CD4-positive, CD25-positive, alpha-beta regulatory T cell (primary cell): ENCODE measurements around the gene RBM33. TPM values are rescaled to one million over a fixed set of nuclear protein-coding genes. Genes with fewer than 3 reads are reported as not detected.

Experiments used
- ATAC-seq, 2 donors: fragments of 150-1000 bp; cut with Tn5 transposase; one replicate each; pipeline ENCODE4 v1.10.0; 2021; ENCODE audit warnings: low read depth in 2 of 2, moderate number of reproducible peaks in 2 of 2, moderate library complexity in 1 of 2
- DNase-seq, 3 donors: peaks; one replicate each; pipeline versions ENCODE4 v3.0.0 to v3.0.0-alpha.2; 2012 to 2022; ENCODE audit warnings: mixed read lengths in 1 of 3
- H3K27ac ChIP-seq: one replicate; pipeline ENCODE4 v1.7.0; 2013; ENCODE audit warnings: mild to moderate bottlenecking, low read length; ENCODE audit not compliant: insufficient read depth, poor library complexity, severe bottlenecking
- H3K27me3 ChIP-seq: one replicate; pipeline ENCODE4 v1.7.0; 2013; ENCODE audit warnings: low read length; ENCODE audit not compliant: control insufficient read depth, insufficient read depth
- H3K36me3 ChIP-seq: one replicate; pipeline ENCODE4 v1.7.0; 2013; ENCODE audit warnings: mild to moderate bottlenecking, low read length, moderate library complexity; ENCODE audit not compliant: control insufficient read depth, insufficient read depth
- H3K4me1 ChIP-seq: 2 replicates; pipeline ENCODE4 v1.7.0; 2013; ENCODE audit warnings: mild to moderate bottlenecking, low read length; ENCODE audit not compliant: insufficient read depth, control insufficient read depth, poor library complexity, severe bottlenecking
- H3K4me3 ChIP-seq: one replicate; pipeline ENCODE4 v1.7.0; 2013; ENCODE audit warnings: low read depth, mild to moderate bottlenecking, low read length, moderate library complexity
- H3K9me3 ChIP-seq, 2 experiments: 1 replicate in 1 of 2; 2 replicates in 1 of 2; pipeline ENCODE4 v1.7.0; 2013; ENCODE audit warnings: low read length in 2 of 2, mild to moderate bottlenecking in 1 of 2, moderate library complexity in 1 of 2; ENCODE audit not compliant: control insufficient read depth in 2 of 2
- H3K27ac Mint-ChIP-seq, 3 donors: one replicate each; pipeline ENCODE4 v1.8.0; 2020 to 2022; ENCODE audit warnings: mild to moderate bottlenecking in 3 of 3, mixed read lengths in 3 of 3, moderate library complexity in 2 of 3
- H3K27me3 Mint-ChIP-seq: one replicate; pipeline ENCODE4 v1.8.0; 2022; ENCODE audit warnings: mild to moderate bottlenecking, mixed read lengths
- H3K36me3 Mint-ChIP-seq: one replicate; pipeline ENCODE4 v1.8.0; 2020; ENCODE audit warnings: mixed read lengths
- H3K4me1 Mint-ChIP-seq, 4 donors: one replicate each; pipeline ENCODE4 v1.8.0; 2020 to 2022; ENCODE audit warnings: mixed read lengths in 4 of 4, mild to moderate bottlenecking in 1 of 4
- H3K4me3 Mint-ChIP-seq, 4 donors: one replicate each; pipeline ENCODE4 v1.8.0; 2020 to 2022; ENCODE audit warnings: mild to moderate bottlenecking in 4 of 4, mixed read lengths in 4 of 4, moderate library complexity in 3 of 4
- H3K9me3 Mint-ChIP-seq, 7 donors: one replicate each; pipeline ENCODE4 v1.8.0; 2020 to 2022; ENCODE audit warnings: mixed read lengths in 7 of 7, mild to moderate bottlenecking in 3 of 7, moderate library complexity in 2 of 7
- polyA plus RNA-seq, 4 donors: library from polyadenylated mRNA; unstranded; fragments of 300-500 nt; fragmentation: Illumina TruSeq; gene quantifications; one replicate each; pipeline ENCODE4 v1.2.3, GENCODE V29; 2021
- total RNA-seq: library from RNA; stranded (reverse); gene quantifications from one replicate; pipeline ENCODE4 v1.2.3, GENCODE V29; 2022

RBM33 gene
- total and polyA plus RNA-seq, 5 donors from 2014 or later: 33.5 to 196 (median 36.8) TPM

DNA sequence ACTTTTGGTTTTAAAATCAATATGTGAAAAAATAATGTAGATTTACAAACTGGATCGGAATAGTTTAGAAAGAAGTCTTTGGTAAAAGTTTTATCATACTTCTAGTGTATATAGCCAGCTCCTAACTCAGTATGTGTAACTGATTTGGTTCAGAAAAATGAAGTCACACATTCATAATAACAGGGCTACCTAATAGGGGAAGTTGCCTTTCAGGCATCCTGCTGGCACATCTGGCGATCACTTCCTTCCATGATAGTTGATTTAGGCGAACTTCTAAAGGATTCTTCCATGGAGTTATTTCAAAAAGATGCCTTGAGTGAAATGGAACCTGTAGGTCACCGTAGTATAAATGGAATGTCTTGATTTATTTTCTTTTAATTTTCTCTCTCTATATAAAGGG lies 98.7 kb downstream of the RBM33 start:
- Histone ChIP-seq H3K4me1 (no peaks in the 10 kb centered on the region), H3K4me3 (no peak overlapping the region), H3K36me3 (peaks cover 92% of the 10 kb centered on the region), H3K9me3 (no peaks in the 10 kb centered on the region), H3K27me3 (no peaks in the 10 kb centered on the region), H3K27ac (no peak overlapping the region)
- H3K9me3 Mint-ChIP-seq: peaks cover 0 to 2% (median 0%) of the 10 kb centered on the region in 7 donors
- H3K27ac Mint-ChIP-seq: no peak overlapping the region
- peaks cover 78% of the 10 kb centered on the region for H3K36me3 Mint-ChIP-seq
- H3K4me3 Mint-ChIP-seq: no peak overlapping the region
- peaks cover 11 to 45% (median 17%) of the 10 kb centered on the region in 4 donors for H3K4me1 Mint-ChIP-seq
- DNase-seq (no peak), ATAC-seq (no peak)
- no peaks in the 10 kb centered on the region for H3K27me3 Mint-ChIP-seq

DNA sequence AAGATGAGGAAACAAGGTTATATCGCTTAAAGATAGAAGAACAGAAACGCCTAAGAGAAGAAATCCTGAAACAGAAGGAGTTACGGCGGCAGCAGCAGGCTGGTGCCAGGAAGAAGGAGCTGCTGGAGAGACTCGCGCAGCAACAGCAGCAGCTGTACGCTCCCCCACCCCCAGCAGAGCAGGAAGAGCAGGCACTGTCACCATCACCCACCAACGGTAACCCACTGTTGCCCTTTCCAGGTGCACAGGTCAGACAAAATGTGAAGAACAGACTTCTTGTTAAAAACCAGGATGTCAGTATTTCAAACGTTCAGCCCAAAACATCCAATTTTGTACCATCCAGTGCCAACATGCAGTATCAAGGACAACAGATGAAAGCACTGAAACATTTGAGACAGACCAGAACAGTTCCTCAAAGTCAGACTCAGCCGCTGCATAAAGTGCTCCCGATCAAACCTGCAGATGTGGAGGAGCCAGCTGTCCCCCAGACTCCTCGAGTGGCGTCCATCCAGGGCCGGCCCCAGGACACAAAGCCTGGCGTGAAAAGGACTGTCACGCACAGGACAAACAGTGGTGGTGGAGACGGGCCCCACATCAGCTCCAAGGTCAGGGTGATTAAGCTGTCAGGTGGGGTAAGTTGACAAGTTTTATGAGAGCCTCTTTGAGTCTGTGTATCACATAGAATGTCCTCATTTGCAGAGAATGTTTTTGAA lies 100.7 kb downstream of the RBM33 start:
- peaks cover 6% of the 10 kb centered on the region for H3K4me1 ChIP-seq
- Mint-ChIP-seq H3K36me3 (peaks cover 75% of the 10 kb centered on the region), H3K27me3 (no peaks in the 10 kb centered on the region), H3K4me1 (peaks cover 15 to 52% (median 25%) of the 10 kb centered on the region in 4 donors), H3K27ac (peak overlapping the region in 2 of 3 donors; percentile 33 to 66), H3K9me3 (peaks cover 0 to 2% (median 0%) of the 10 kb centered on the region in 7 donors), H3K4me3 (no peak overlapping the region)
- H3K4me3 ChIP-seq: no peak overlapping the region
- DNase-seq: no peak
- H3K27ac ChIP-seq: no peak overlapping the region
- H3K9me3 ChIP-seq: no peaks in the 10 kb centered on the region
- H3K36me3 ChIP-seq: peaks cover 84% of the 10 kb centered on the region
- ATAC-seq: no peak
- no peaks in the 10 kb centered on the region for H3K27me3 ChIP-seq

DNA sequence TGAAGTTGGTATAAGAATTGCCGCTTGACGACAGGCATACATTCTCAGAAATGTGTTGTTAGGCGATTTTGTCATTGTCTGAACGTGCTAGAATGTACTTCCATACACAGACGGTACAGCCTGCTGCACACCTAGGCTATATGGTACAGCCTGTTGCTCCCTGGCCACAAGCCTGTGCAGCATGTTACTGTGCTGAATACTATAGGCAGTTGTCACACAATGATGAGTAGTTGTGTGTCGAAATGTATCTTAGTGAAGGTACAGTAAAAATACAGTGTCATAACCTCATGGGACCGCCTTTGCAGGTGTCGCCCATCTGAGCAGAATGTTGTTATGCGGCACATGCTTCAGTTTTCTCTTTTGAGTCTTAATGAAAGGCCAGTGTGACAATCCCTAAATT lies 101.3 kb downstream of the RBM33 start:
- H3K9me3 ChIP-seq: no peaks in the 10 kb centered on the region
- no peak overlapping the region for H3K4me3 Mint-ChIP-seq
- H3K4me1 Mint-ChIP-seq: peaks cover 15 to 54% (median 26%) of the 10 kb centered on the region in 4 donors
- H3K4me1 ChIP-seq: peaks cover 6% of the 10 kb centered on the region
- peak overlapping the region in 2 of 3 donors; percentile 1 to 66 for H3K27ac Mint-ChIP-seq
- peaks cover 69% of the 10 kb centered on the region for H3K36me3 Mint-ChIP-seq
- DNase-seq (no peak), ATAC-seq (no peak)
- H3K27ac ChIP-seq: no peak overlapping the region
- no peaks in the 10 kb centered on the region for H3K27me3 ChIP-seq
- H3K27me3 Mint-ChIP-seq: no peaks in the 10 kb centered on the region
- H3K36me3 ChIP-seq: peaks cover 78% of the 10 kb centered on the region
- no peak overlapping the region for H3K4me3 ChIP-seq
- peaks cover 0 to 2% (median 0%) of the 10 kb centered on the region in 7 donors for H3K9me3 Mint-ChIP-seq

DNA sequence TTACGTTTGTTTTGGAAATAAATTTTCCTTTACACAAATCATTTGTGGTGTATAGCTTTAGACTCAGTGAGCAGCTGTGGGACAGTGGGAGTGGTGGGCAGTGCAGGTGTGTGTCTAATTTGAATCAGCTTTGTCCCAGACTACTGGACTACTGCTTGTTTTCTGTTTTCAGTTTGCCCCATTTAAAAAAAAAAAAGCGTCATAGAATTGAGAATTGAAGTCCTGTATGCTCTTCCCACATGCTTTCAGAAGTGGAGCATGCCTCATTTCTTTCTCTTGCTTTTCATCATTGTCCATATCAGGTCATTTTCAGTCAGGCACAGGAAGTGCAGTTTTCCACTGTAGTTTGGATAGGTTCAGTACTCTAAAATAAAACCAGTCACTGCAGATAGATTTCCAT lies 101.7 kb downstream of the RBM33 start:
- no peaks in the 10 kb centered on the region for H3K9me3 ChIP-seq
- Mint-ChIP-seq H3K4me3 (no peak overlapping the region), H3K9me3 (peaks cover 0 to 2% (median 0%) of the 10 kb centered on the region in 7 donors), H3K27ac (peak overlapping the region in 1 of 3 donors; percentile 1), H3K4me1 (peaks cover 15 to 56% (median 27%) of the 10 kb centered on the region in 4 donors), H3K27me3 (no peaks in the 10 kb centered on the region), H3K36me3 (peaks cover 67% of the 10 kb centered on the region)
- no peaks in the 10 kb centered on the region for H3K27me3 ChIP-seq
- no peak overlapping the region for H3K4me3 ChIP-seq
- no peak overlapping the region for H3K27ac ChIP-seq
- H3K36me3 ChIP-seq: peaks cover 74% of the 10 kb centered on the region
- H3K4me1 ChIP-seq: peaks cover 6% of the 10 kb centered on the region
- no peak for ATAC-seq
- DNase-seq: no peak

DNA sequence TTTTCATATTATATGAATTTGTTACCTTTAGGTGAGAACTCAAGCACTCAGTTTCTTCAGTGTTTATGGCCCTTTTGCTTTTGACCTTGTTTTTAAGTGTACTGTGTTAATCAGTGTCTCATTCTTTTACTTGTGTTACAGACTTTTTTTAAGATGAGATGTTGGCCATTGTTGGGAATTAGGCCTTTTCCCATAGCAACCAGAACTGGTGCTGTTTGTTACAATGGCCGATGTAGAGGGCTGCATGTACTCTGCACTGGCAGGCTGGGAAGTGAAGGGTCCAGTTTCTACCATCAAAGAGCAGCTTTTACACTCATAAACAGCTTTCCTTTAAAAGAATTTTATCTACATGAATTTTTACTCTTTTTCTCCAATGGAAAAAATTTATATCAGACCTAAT lies 102.7 kb downstream of the RBM33 start:
- Mint-ChIP-seq H3K36me3 (peaks cover 57% of the 10 kb centered on the region), H3K4me1 (peaks cover 15 to 66% (median 36%) of the 10 kb centered on the region in 4 donors), H3K9me3 (peaks cover 0 to 2% (median 0%) of the 10 kb centered on the region in 7 donors), H3K27me3 (no peaks in the 10 kb centered on the region), H3K4me3 (peak overlapping the region in 1 of 4 donors; percentile 70), H3K27ac (peak overlapping the region in 1 of 3 donors; percentile 66)
- peaks cover 6% of the 10 kb centered on the region for H3K4me1 ChIP-seq
- peaks cover 67% of the 10 kb centered on the region for H3K36me3 ChIP-seq
- no peaks in the 10 kb centered on the region for H3K9me3 ChIP-seq
- H3K27me3 ChIP-seq: no peaks in the 10 kb centered on the region
- H3K4me3 ChIP-seq: no peak overlapping the region
- no peak overlapping the region for H3K27ac ChIP-seq
- no peak for ATAC-seq
- DNase-seq: no peak

DNA sequence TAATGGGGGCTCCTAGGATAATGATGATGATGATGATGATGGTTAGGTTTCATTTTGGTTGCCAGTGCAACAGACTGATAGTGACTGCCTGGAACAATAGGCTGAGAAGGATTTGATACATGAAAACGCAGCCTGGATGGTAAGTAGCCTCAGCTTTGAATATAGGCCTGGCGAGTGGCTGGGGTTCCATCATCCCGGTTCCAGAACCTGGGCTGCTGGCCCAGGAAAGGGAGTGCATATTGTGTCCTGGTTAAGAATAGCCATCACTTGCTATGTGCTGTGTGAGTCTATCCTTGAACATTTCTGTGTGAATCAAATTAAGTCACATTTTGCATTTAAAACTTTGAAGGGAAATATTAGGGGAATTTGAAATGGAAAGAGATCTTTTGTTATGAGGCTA lies 105.1 kb downstream of the RBM33 start:
- peak overlapping the region in 1 of 3 donors; percentile 11 for H3K27ac Mint-ChIP-seq
- H3K27ac ChIP-seq: no peak overlapping the region
- DNase-seq (no peak), ATAC-seq (no peak)
- peak overlapping the region in 1 of 4 donors; percentile 17 for H3K4me3 Mint-ChIP-seq
- H3K9me3 ChIP-seq: no peaks in the 10 kb centered on the region
- H3K27me3 ChIP-seq: no peaks in the 10 kb centered on the region
- H3K36me3 ChIP-seq: peaks cover 49% of the 10 kb centered on the region
- no peaks in the 10 kb centered on the region for H3K27me3 Mint-ChIP-seq
- H3K4me1 ChIP-seq: peaks cover 20% of the 10 kb centered on the region
- H3K36me3 Mint-ChIP-seq: peaks cover 44% of the 10 kb centered on the region
- peaks cover 35 to 89% (median 58%) of the 10 kb centered on the region in 4 donors for H3K4me1 Mint-ChIP-seq
- no peak overlapping the region for H3K4me3 ChIP-seq
- H3K9me3 Mint-ChIP-seq: no peaks in the 10 kb centered on the region

DNA sequence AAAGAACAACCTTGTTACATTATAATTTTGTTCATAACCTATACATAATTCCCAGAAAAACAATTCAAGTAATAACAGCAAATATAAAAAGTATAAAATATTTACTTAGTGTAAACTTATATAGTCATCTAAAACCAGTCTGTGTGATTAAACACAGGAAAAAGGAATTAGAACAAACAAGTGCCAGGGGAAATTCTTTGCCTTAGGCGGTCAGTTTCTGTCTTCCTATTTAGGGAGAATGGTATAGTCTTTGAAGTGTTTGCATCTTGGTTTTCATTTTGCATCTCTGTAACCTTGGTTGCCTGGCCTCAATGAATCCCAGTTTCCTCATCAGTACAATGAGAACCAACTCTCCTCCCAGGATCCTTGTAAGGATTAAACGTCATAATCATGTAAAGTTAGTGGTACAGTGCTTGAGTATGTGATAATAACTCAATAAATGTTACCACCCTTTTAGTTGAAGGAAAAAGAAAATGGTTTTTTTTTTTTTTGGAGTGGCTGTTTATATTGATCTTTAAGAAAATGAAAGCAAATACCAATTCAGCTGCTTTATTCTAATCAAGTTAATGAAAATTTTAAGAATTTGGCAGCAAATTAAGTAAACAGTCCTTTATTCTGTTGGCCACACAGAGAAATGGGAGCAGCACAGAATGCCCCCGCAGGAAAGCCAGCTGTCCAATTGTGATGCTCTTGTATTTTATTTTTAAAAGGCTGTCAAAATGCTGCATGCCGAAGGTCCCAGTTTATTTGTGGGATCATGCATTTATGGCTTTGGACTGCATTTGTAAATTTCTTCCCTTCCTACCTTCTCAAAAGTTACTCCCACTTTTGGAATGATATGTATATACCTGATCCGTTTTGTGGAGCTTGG lies 106.0 kb downstream of the RBM33 start:
- H3K4me3 Mint-ChIP-seq: no peak overlapping the region
- no peaks in the 10 kb centered on the region for H3K9me3 Mint-ChIP-seq
- peaks cover 20% of the 10 kb centered on the region for H3K4me1 ChIP-seq
- no peak overlapping the region for H3K27ac Mint-ChIP-seq
- no peak for DNase-seq
- peaks cover 43% of the 10 kb centered on the region for H3K36me3 ChIP-seq
- H3K36me3 Mint-ChIP-seq: peaks cover 38% of the 10 kb centered on the region
- H3K4me3 ChIP-seq: no peak overlapping the region
- H3K9me3 ChIP-seq: no peaks in the 10 kb centered on the region
- H3K4me1 Mint-ChIP-seq: peaks cover 44 to 90% (median 67%) of the 10 kb centered on the region in 4 donors
- no peak overlapping the region for H3K27ac ChIP-seq
- H3K27me3 ChIP-seq: no peaks in the 10 kb centered on the region
- no peak for ATAC-seq
- H3K27me3 Mint-ChIP-seq: no peaks in the 10 kb centered on the region
